ENCODE measurements around the gene TMEM121.

DNA sequence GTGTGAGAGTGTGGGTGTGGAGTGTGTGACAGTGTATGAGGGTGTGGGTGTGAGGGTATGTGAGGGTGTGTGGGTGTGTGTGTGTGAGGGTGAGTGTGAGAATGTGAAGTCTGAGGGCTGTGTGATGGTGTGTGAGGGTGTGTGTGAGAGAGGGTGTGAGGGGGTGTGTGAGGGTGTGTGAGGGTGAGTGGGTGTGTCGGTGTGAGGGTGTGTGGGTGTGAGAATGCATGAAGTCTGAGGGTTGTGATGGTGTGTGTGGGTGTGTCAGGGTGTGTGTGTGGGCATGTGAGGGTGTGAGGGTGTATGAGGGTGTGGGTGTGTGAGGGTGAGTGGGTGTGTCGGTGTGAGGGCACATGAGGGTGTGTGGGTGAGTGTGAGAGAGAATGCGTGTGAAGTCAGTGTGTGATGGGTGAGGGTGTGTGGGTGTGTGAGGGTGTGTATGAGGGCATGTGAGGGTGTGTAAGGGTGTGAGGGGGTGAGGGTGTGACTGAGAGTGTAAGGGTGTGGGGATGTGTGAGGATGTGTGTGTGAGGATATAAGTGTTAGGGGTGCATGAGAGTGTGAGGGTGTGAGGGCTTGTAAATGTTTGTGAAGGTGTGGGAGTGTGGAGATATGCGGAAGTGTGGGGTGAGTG, 36.4 kb downstream of the TMEM121 start:
- TF ChIP-seq CTCF (IDR thresholded peaks at IDR 0.05) (no peak), RAD21 (IDR thresholded peaks at IDR 0.05; ENCODE audit: low read length) (no peak), USF2 (IDR thresholded peaks at IDR 0.05; ENCODE audit: borderline replicate concordance, low read depth, low read length) (no peak), SIN3A (IDR thresholded peaks at IDR 0.05; ENCODE audit: borderline replicate concordance, low read depth, low read length) (no peak), MXI1 (IDR thresholded peaks at IDR 0.05; ENCODE audit: low read depth, low read length) (no peak), MEF2A (IDR thresholded peaks at IDR 0.05; ENCODE audit: borderline replicate concordance, low read depth) (no peak), GATA2 (CRISPR knock-in tag; IDR thresholded peaks at IDR 0.05) (no peak), ELF1 (IDR thresholded peaks at IDR 0.05) (no peak), NFIC (IDR thresholded peaks at IDR 0.05; ENCODE audit: borderline replicate concordance) (no peak), YY1 (IDR thresholded peaks at IDR 0.05; ENCODE audit: low read depth) (no peak), POLR2AphosphoS5 (IDR thresholded peaks at IDR 0.05; ENCODE audit: low read depth, low read length) (no peak), MAX (IDR thresholded peaks at IDR 0.05; ENCODE audit: low read depth) (no peak), EP300 (IDR thresholded peaks at IDR 0.05; ENCODE audit: borderline replicate concordance in 1 of 2, low read depth in 1 of 2, low read length in 1 of 2) (no peak)

Data from SK-N-SH (cell line).